ENCODE results near the gene UPK3A.
"Not testable (repeated sequence)": the region's sequence is repeated elsewhere in the genome, so short reads cannot be mapped to it uniquely, and the experiment has no call there.

UPK3A gene

GRCh38 chr22:45285263-45286058 lies 712 bp downstream of the UPK3A start:
- no peak for DNase-seq

GRCh38 chr22:45286854-45287551 lies 2.3 kb downstream of the UPK3A start:
- no peak for DNase-seq

DNA sequence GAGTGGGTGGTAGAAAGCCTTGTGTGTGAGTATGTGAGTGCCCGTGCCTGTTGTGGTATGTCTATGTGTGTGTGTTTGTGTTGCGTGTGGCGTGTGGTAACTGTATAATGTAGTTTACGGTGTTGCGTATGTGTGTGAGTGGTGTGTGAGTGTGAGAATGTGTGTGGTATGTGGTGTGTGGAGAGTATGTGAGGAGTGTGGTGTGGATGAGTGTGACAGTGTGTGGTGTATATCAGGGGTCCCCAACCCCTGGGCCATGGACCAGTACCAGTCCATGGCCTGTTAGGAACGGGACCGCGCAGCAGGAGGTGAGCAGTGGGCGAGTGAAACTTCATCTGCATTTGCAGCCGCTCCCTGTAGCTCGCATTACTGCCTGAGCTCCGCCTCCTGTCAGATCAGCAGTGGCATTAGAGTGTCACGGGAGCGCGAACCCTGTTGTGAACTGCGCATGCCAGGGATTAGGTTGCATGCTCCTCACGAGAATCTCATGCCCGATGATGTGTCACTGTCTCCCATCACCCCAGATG lies 5.7 kb downstream of the UPK3A start:
- peak; percentile 38 for DNase-seq

- no peak for DNase-seq
These were observed 6.5 kb downstream of the UPK3A start for GRCh38 chr22:45291061-45291930.

- DNase-seq, result no peak
These were observed 7.2 kb downstream of the UPK3A start for GRCh38 chr22:45291931-45292290.

DNA sequence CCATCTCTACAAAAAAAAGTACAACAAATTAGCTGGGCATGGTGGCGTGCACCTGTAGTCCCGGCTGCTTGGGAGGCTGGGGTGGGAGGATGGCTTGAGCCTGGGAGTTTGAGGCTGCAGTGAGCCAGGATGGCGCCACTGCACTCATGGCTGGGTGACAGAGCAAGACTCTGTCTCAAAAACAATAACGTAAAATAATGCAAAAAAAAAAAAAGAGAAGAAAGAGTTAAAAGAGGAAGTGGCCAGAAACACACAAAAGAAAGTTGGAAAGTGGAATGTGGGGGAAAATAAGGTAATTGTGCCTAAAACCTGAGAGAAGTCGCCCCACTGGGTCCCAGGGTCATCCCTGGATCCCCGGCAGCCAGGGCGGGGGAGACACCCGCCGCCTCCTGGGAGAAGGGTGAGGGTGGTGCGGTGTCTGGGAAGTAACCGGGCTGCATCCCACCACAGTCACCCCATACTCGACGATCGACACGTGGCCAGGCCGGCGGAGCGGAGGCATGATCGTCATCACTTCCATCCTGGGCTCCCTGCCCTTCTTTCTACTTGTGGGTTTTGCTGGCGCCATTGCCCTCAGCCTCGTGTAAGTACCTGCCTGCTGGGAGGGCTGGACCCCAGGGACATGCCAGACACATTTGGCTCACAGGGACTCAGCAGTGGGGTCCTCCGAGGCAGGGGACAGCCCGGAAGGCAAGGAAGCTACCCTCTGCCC lies 8.1 kb downstream of the UPK3A start:
- DNase-seq, result no peak

DNA sequence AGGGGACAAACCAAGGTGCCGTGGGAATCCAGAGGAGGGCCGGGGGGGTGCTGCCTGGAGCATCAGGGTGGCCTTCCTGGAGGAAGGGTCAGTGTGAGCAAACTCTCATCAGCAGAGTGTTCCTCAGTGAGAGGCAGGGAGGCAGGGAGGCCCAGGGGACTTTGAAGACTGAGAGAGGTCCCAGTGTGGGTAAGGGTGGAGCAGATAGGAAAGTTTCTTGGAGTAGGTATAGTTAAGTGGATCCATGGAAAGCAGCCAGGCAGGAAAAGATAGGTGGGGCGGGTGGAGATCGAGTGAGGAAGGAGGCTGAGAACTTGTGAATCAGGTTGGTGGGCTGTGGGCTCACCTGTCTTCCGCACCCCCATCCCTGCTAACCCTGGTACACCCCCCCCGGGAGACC lies 9.3 kb downstream of the UPK3A start:
- no peak for DNase-seq

DNA sequence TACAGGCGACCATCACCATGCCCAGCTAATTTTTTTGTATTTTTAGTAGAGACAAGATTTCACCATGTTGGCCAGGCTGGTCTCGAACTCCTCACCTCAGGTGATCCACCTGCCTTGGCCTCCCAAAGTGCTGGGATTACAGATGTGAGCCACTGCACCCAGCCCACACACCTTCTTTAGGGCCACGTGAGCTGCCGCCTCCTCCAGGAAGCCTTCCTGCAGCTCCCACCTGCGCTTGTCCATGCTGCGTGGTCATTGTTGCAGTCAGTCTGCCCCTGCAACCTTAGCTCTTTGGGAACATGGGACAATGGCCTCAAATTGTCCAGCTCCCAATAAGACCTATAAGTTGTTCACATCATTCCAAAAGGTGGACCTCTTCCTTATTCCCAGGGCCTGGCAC lies 10.3 kb downstream of the UPK3A start:
- DNase-seq, result not testable (repeated sequence)

- DNase-seq, result no peak
These were observed 10.7 kb downstream of the UPK3A start for GRCh38 chr22:45295492-45295891.

DNA sequence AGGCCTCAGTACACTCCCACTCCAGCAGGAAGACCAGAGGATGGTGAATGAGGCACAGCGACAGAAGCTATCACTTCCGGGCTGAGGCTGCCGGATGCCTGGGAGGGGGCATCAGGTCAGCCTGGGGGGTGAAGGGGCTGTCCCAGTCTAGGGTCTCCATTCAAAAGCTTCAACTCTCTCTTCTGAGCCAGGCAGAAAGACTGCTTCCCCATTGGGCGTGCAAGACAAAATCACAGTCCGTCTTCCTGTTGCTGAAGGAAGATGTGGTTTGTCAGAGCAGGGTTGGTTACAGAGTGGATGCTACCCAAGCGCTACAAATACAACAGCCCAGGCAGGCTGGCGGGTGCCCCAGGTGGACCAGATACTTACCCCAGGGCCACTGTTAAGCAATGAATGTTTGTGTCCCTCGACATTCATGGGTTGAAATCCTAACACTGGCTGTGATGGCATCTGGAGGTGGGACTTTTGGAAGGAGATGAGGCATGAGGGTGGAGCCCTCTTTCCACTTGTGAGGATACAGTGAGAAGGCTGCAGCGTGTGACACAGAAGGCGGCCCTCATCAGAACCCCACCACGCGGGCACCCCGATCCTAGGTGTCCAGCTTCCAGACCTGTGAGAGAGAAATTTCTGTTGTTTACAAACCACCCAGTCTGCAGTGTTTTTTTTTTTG lies 12.0 kb downstream of the UPK3A start:
- DNase-seq, result no peak

DNA sequence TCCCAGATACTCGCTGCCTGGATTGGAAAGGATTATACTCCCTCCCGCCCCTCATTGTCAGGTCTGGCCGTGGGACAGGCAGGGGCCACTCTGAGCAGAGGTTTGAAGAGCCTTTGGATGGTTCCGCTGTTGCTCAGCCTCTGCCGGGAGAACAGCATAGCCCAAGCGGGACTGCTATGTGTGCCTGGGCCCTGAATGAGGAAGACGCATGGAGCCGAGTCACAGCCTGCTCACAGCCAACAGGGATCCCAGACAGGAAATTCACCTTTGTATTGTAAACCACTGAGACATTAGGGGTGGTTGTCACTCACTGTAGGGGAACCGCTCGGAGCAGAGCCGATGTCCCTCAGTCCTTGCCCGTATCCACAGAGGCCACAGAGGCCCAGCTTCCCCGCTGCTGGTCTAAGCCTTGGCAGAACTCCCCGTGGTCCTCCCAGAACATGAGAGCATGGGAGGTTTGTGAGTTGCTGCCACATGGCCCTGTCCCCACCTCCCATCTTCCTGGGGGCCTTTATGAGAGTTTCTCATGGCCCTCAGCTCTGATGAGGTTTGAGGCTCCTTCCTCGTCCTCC lies 14.3 kb downstream of the UPK3A start:
- DNase-seq, result no peak

DNA sequence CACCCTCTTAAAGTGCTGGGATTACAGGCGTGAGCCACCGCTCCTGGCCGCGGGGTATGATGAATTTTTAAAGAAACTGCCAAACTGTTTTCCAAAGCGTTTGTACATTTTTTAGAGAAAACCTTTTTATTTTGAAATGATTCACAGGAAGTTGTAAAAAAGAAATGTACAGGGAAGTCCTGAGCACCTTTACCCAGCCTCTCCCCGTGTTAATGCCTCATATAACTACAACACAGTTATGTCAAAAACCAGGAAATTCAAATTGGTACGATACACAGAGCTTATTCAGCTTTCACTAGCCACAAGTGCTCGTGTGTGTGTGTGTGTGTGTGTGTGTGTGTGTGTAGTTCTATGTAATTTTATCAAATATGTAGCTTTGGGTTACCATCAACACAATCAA lies 18.0 kb downstream of the UPK3A start:
- no peak for DNase-seq

DNA sequence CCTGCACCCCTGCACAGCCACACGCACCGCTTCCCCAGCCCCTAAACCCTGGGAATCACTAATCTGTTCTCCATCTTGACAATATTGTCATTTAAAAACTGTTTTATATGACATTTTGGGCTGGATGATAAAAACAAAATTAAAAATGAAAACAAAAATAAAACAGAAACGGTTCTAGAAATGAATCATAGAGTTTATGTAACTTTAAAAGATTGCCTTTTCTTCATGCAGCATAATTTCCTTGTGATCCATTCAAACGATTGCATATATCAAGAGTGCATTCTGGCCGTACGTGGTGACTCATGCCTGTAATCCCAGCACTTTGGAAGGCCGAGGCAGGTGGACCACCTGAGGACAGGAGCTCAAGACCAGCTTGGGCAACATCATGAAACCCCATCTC lies 18.4 kb downstream of the UPK3A start:
- DNase-seq, result no peak

DNA sequence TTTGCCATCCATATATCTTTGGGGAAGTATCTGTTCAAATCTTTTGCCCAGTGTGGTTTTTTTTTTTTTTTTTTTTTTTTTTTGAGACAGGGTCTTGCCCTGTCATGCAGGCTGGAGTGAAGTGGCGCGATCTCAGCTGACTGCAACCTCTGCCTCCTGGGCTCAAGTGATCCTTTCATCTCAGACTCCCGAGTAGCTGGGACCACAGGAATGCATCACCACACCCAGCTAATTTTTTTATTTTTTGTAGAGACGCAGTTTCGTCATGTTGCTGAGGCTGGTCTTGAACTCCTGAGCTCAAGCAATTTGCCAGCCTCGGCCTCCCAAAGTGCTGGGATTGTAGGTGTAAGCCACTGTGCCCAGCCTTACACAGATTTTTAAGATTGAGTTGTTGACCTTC lies 20.2 kb downstream of the UPK3A start:
- no peak for DNase-seq

DNA sequence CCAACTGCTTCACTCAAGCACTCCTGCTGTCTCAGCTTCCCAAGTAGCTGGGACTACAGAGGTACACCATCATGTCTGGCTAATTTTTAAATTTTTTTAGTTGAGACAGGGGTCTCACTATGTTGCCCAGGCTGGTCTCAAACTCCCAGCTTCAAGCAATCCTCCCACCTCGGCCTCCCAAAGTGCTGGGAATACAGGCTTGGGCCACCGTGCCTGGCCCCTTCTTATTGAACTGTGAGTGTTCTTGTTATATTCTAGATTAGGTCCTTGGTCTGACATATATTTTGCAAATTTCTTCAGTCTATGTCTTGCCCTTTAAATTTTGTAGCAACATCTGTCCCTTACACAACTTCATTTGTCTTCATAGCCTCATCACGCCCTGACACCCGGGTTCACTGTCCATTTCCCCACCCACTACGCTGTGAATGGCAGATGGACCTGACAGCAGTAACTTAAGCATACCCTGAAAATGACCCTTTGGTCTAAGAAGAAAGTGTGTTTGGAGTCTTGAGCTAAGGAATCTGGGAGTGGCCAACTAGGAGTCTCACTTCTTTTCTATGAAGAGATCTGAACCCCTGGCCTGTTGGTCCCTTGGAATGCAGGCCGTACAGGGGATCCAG lies 20.8 kb downstream of the UPK3A start:
- no peak for DNase-seq

DNA sequence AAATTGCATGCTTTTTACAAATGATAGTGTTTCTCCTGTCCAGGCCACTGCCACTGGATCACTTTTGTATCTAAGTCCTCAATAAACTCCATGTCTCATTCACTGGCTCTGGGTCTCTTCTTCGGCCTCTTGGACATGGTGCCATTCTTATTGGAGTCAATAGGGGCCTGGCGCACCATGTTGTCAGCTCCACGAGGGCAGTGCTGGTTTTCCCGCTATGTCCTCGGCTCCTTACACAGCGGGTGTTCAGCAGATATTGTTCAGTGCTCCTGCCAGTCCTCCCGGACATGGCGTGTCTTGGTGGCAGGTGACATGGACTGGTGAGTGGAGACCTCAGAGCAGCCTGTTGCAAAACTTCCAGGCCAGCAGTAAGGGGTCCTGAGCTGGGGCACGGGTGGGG lies 21.4 kb downstream of the UPK3A start:
- no peak for DNase-seq

GRCh38 chr22:45308391-45308956 lies 23.7 kb downstream of the UPK3A start:
- no peak for DNase-seq

DNA sequence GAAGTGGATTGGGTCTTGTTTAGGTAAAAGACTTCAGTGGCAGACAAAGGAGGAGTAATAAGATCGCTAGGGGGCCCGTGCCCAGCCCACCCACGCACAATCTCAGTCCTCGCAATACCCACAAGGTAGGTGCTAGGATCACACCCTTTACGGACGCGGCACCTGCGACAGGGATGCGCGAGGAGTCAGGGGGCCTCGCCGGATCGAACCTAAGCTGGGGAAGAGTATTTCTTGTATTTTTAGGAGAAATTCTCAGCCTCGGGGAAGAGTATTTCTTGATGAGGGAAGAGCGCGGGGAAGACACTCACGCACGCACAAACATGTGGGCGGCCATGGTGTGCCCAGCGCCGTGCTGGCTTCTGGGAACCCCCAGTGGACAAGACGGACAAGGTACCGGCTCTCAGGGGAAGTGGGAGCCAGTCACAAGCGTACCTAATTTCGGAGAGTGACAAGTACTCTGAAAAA lies 24.2 kb downstream of the UPK3A start:
- no peak for DNase-seq

- peak; percentile 86 for DNase-seq
These were observed 24.9 kb downstream of the UPK3A start, which contains the start of gene FAM118A for GRCh38 chr22:45309422-45310227. Gene FAM118A (plus strand): TSS chr22:45309934. CDS start chr22:45322380, 12,446 bp downstream.
